H9 (cell line): Measurements from ENCODE around the gene KLHDC3. TPM values are rescaled to one million over a fixed set of nuclear protein-coding genes. Genes with fewer than 3 reads are reported as not detected.
"Not testable (repeated sequence)": the region's sequence is repeated elsewhere in the genome, so short reads cannot be mapped to it uniquely, and the experiment has no call there.

ENCODE experiments used
- DNase-seq: peaks from one replicate; pipeline ENCODE4 v3.0.0-alpha.2; 2017
- H2AFZ ChIP-seq: one replicate; pipeline ENCODE4 v1.6.1; 2013; ENCODE audit warnings: mild to moderate bottlenecking, low read length, control low read depth, moderate library complexity
- H2AK5ac ChIP-seq: 2 replicates; pipeline ENCODE4 v1.6.1; 2013; ENCODE audit warnings: low read length, control low read depth, mixed read lengths; ENCODE audit not compliant: insufficient read length
- H2BK120ac ChIP-seq: one replicate; pipeline ENCODE4 v1.6.1; 2013; ENCODE audit warnings: low read depth, mild to moderate bottlenecking, low read length, control low read depth, inconsistent platforms; ENCODE audit not compliant: poor library complexity, severe bottlenecking
- H2BK12ac ChIP-seq: 2 replicates; pipeline ENCODE4 v1.6.1; 2013; ENCODE audit warnings: low read length, control low read depth, mixed read lengths, low read depth; ENCODE audit not compliant: insufficient read length
- H2BK15ac ChIP-seq: 2 replicates; pipeline ENCODE4 v1.6.1; 2013; ENCODE audit warnings: low read depth, low read length, control low read depth
- H2BK20ac ChIP-seq: one replicate; pipeline ENCODE4 v1.6.1; 2013; ENCODE audit warnings: low read depth, mild to moderate bottlenecking, low read length, control low read depth, inconsistent platforms; ENCODE audit not compliant: poor library complexity, severe bottlenecking
- H2BK5ac ChIP-seq: 2 replicates; pipeline ENCODE4 v1.6.1; 2013; ENCODE audit warnings: low read length, control low read depth, mixed read lengths; ENCODE audit not compliant: insufficient read length
- H3K14ac ChIP-seq: 2 replicates; pipeline ENCODE4 v1.6.1; 2013; ENCODE audit warnings: low read length, control low read depth; ENCODE audit not compliant: insufficient read depth
- H3K18ac ChIP-seq: 2 replicates; pipeline ENCODE4 v1.6.1; 2013; ENCODE audit warnings: low read depth, mild to moderate bottlenecking, mixed read lengths, low read length, control low read depth; ENCODE audit not compliant: insufficient read length
- H3K23ac ChIP-seq: 2 replicates; pipeline ENCODE4 v1.6.1; 2013; ENCODE audit warnings: low read length, control low read depth, mixed read lengths, low read depth; ENCODE audit not compliant: insufficient read length
- H3K23me2 ChIP-seq: 2 replicates; pipeline ENCODE4 v1.6.1; 2013; ENCODE audit warnings: low read depth, mild to moderate bottlenecking, mixed read lengths, low read length, control low read depth; ENCODE audit not compliant: insufficient read length, poor library complexity, severe bottlenecking
- H3K27ac ChIP-seq: 2 replicates; pipeline ENCODE4 v1.5.1; 2013; ENCODE audit warnings: low read length, control low read depth, mixed read lengths, low read depth; ENCODE audit not compliant: insufficient read length
- H3K27me3 ChIP-seq: 2 replicates; pipeline ENCODE4 v1.6.1; 2013; ENCODE audit warnings: low read length, control low read depth, inconsistent platforms; ENCODE audit not compliant: insufficient read depth
- H3K4ac ChIP-seq: 2 replicates; pipeline ENCODE4 v1.6.1; 2013; ENCODE audit warnings: low read depth, mild to moderate bottlenecking, control low read depth, inconsistent platforms, low read length, moderate library complexity
- H3K4me1 ChIP-seq: 2 replicates; pipeline ENCODE4 v1.6.1; 2013; ENCODE audit warnings: low read length, control low read depth, inconsistent platforms; ENCODE audit not compliant: insufficient read depth
- H3K4me2 ChIP-seq: 2 replicates; pipeline ENCODE4 v1.6.1; 2013; ENCODE audit warnings: low read length, control low read depth, mixed read lengths; ENCODE audit not compliant: insufficient read length, insufficient read depth
- H3K56ac ChIP-seq: 2 replicates; pipeline ENCODE4 v1.6.1; 2013; ENCODE audit warnings: low read depth, mild to moderate bottlenecking, mixed read lengths, low read length, control low read depth; ENCODE audit not compliant: insufficient read length
- H3K79me1 ChIP-seq: 2 replicates; pipeline ENCODE4 v1.6.1; 2013; ENCODE audit warnings: low read depth, mild to moderate bottlenecking, moderate library complexity, low read length, control low read depth, inconsistent platforms; ENCODE audit not compliant: insufficient read depth, poor library complexity, severe bottlenecking
- H3K79me2 ChIP-seq: 2 replicates; pipeline ENCODE4 v1.6.1; 2013; ENCODE audit warnings: low read length, control low read depth, inconsistent platforms; ENCODE audit not compliant: insufficient read depth
- H3K9ac ChIP-seq: 2 replicates; pipeline ENCODE4 v1.6.1; 2013; ENCODE audit warnings: low read length, control low read depth, mixed read lengths; ENCODE audit not compliant: insufficient read length; ENCODE audit errors: extremely low read depth
- H3K9me3 ChIP-seq: one replicate; pipeline ENCODE4 v1.6.1; 2013; ENCODE audit warnings: low read depth, low read length, inconsistent platforms; ENCODE audit not compliant: control insufficient read depth
- H3T11ph ChIP-seq: one replicate; pipeline ENCODE4 v1.6.1; 2013; ENCODE audit warnings: mild to moderate bottlenecking, low read length, control low read depth, inconsistent platforms
- H4K20me1 ChIP-seq: one replicate; pipeline ENCODE4 v1.6.1; 2013; ENCODE audit not compliant: control insufficient read depth, insufficient read length, insufficient read depth
- H4K5ac ChIP-seq: 2 replicates; pipeline ENCODE4 v1.6.1; 2013; ENCODE audit warnings: low read depth, mild to moderate bottlenecking, mixed read lengths, low read length, control low read depth; ENCODE audit not compliant: insufficient read length
- H4K8ac ChIP-seq: replicated peaks from 2 replicates; pipeline ENCODE4 v1.6.1; 2013; ENCODE audit warnings: low read length, control low read depth, mixed read lengths, low read depth; ENCODE audit not compliant: insufficient read length
- H4K91ac ChIP-seq: 2 replicates; pipeline ENCODE4 v1.6.1; 2013; ENCODE audit warnings: low read depth, mild to moderate bottlenecking, moderate library complexity, mixed read lengths, low read length, control low read depth; ENCODE audit not compliant: insufficient read length
- H3K27ac Mint-ChIP-seq, 3 experiments: 2 replicates in 2 of 3; 3 replicates in 1 of 3; pipeline ENCODE4 v1.8.0; 2020 to 2021; ENCODE audit warnings: mixed read lengths in 3 of 3, mild to moderate bottlenecking in 1 of 3, moderate library complexity in 1 of 3
- H3K27me3 Mint-ChIP-seq: 2 replicates; pipeline ENCODE4 v1.8.0; 2021; ENCODE audit warnings: low read depth, mild to moderate bottlenecking, moderate library complexity, mixed read lengths
- H3K36me3 Mint-ChIP-seq, 3 experiments: 2 replicates in 2 of 3; 3 replicates in 1 of 3; pipeline ENCODE4 v1.8.0; 2020 to 2021; ENCODE audit warnings: low read depth in 3 of 3, mixed read lengths in 3 of 3; ENCODE audit not compliant: insufficient read depth in 1 of 3
- H3K4me1 Mint-ChIP-seq, 2 experiments: 2 replicates each; pipeline ENCODE4 v1.8.0; 2020; ENCODE audit warnings: mixed read lengths in 2 of 2
- H3K4me3 Mint-ChIP-seq, 2 experiments: 2 replicates in 1 of 2; 3 replicates in 1 of 2; pipeline ENCODE4 v1.8.0; 2020 to 2021; ENCODE audit warnings: mild to moderate bottlenecking in 2 of 2, mixed read lengths in 2 of 2, moderate library complexity in 1 of 2
- H3K9me3 Mint-ChIP-seq, 2 experiments: 2 replicates in 1 of 2; 3 replicates in 1 of 2; pipeline ENCODE4 v1.8.0; 2020; ENCODE audit warnings: mild to moderate bottlenecking in 2 of 2, mixed read lengths in 2 of 2, moderate library complexity in 1 of 2
- WGBS: extraction: QIAGEN DNeasy Blood & Tissue Kit; methylation state at CpG from one replicate; pipeline ENCODE4 v1.1.7; 2013; ENCODE audit warnings: missing lambda C conversion rate, low lambda C conversion rate, mixed read lengths; ENCODE audit not compliant: insufficient read length; ENCODE audit errors: extremely low coverage; 5-methylcytosine and 5-hydroxymethylcytosine counted together
- total RNA-seq: library from RNA; stranded (reverse); gene quantifications from 2 replicates; pipeline ENCODE4 v1.2.1, GENCODE V29; 2021
- TF ChIP-seq, protein P1 (sequence below): fragments of 200-600 bp; sonication (generic); conservative IDR thresholded peaks from 3 replicates; pipeline ENCODE4 v1.8.0; 2021; ENCODE audit warnings: antibody characterized with exemption, mild to moderate bottlenecking

The KLHDC3 gene
- total RNA-seq, 1 experiment from 2014 or later = 146 TPM

DNA sequence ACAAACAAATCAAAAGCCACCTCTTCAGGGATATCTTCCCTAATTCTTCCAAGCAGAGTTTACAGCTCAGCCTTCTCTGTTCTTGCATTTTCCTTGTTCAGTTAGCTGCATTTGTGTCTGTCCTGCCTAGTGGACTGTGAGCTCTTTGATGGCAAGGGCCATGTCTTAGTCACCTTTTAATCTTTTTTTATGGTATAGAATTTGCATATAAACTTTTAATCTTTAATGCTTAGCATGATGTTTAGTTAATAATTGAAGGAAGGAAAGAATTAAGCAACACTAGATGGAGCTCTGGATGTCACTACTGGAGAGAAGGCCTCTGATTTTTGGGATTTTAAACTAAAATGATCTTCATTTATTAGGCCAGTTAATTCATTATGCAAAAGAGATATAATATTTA is 17.5 kb upstream of the KLHDC3 start:
- Histone ChIP-seq H2BK15ac (no peak overlapping the region), H2AFZ (no peak overlapping the region), H2BK12ac (no peak overlapping the region), H2BK120ac (no peak overlapping the region), H3K4me2 (no peak overlapping the region), H3K23ac (no peak overlapping the region), H3K9me3 (no peaks in the 10 kb centered on the region), H2BK20ac (no peak overlapping the region), H4K5ac (no peak overlapping the region), H3K9ac (no peak overlapping the region), H3K4me1 (no peaks in the 10 kb centered on the region), H3K27ac (no peak overlapping the region), H4K20me1 (no peaks in the 10 kb centered on the region), H3K14ac (no peak overlapping the region), H2BK5ac (no peak overlapping the region), H3K79me2 (no peaks in the 10 kb centered on the region), H3T11ph (no peak overlapping the region), H4K8ac (no peak overlapping the region), H3K56ac (no peak overlapping the region), H3K79me1 (no peaks in the 10 kb centered on the region), H2AK5ac (no peak overlapping the region), H3K23me2 (no peaks in the 10 kb centered on the region), H3K27me3 (no peaks in the 10 kb centered on the region), H4K91ac (no peak overlapping the region), H3K18ac (no peak overlapping the region), H3K4ac (no peak overlapping the region)
- TF ChIP-seq, protein P1, sequence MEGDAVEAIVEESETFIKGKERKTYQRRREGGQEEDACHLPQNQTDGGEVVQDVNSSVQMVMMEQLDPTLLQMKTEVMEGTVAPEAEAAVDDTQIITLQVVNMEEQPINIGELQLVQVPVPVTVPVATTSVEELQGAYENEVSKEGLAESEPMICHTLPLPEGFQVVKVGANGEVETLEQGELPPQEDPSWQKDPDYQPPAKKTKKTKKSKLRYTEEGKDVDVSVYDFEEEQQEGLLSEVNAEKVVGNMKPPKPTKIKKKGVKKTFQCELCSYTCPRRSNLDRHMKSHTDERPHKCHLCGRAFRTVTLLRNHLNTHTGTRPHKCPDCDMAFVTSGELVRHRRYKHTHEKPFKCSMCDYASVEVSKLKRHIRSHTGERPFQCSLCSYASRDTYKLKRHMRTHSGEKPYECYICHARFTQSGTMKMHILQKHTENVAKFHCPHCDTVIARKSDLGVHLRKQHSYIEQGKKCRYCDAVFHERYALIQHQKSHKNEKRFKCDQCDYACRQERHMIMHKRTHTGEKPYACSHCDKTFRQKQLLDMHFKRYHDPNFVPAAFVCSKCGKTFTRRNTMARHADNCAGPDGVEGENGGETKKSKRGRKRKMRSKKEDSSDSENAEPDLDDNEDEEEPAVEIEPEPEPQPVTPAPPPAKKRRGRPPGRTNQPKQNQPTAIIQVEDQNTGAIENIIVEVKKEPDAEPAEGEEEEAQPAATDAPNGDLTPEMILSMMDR = no peak
- Mint-ChIP-seq H3K36me3 (peaks cover 5 to 22% (median 8%) of the 10 kb centered on the region in 3 experiments; a peak in 4 of 7 replicates), H3K4me1 (peaks cover 0 to 5% of the 10 kb centered on the region in 2 experiments; a peak in 1 of 4 replicates), H3K27me3 (no peaks in the 10 kb centered on the region; the same call in 1 of the 2 replicates), H3K27ac (peak overlapping the region in 1 of 3 experiments; percentile 37; a peak in 1 of 7 replicates), H3K9me3 (no peaks in the 10 kb centered on the region), H3K4me3 (no peak overlapping the region)
- no peak for DNase-seq

GRCh38 chr6:42998205-42998604 is 15.8 kb upstream of the KLHDC3 start:
- H3K4me1 Mint-ChIP-seq = peaks cover 4 to 11% of the 10 kb centered on the region in 2 experiments; a peak in 3 of 4 replicates
- not testable (repeated sequence) for H2BK5ac ChIP-seq, H3K9me3 Mint-ChIP-seq, H2AFZ ChIP-seq, H3K27ac Mint-ChIP-seq, H3K18ac ChIP-seq, H3K23me2 ChIP-seq, H3K4me3 Mint-ChIP-seq, H3K4me2 ChIP-seq, H2BK15ac ChIP-seq, H3K23ac ChIP-seq, H3K4me1 ChIP-seq, H3K79me2 ChIP-seq, H3K14ac ChIP-seq, H4K20me1 ChIP-seq, H3K9ac ChIP-seq, H4K8ac ChIP-seq, H2AK5ac ChIP-seq, H3K4ac ChIP-seq, H4K5ac ChIP-seq, H3K56ac ChIP-seq, H3K27me3 ChIP-seq, H3K9me3 ChIP-seq, H3T11ph ChIP-seq, DNase-seq, H3K79me1 ChIP-seq, H2BK120ac ChIP-seq, H3K27me3 Mint-ChIP-seq, H3K27ac ChIP-seq, H2BK20ac ChIP-seq, H4K91ac ChIP-seq, H2BK12ac ChIP-seq
- H3K36me3 Mint-ChIP-seq = peaks cover 2 to 21% (median 13%) of the 10 kb centered on the region in 3 experiments; a peak in 4 of 7 replicates
- WGBS = no CpG with 5 or more reads among the region's 9 CpGs
